ENCODE measurements around the gene PACSIN3. TPM values are rescaled to one million over a fixed set of nuclear protein-coding genes. Genes with fewer than 3 reads are reported as not detected.

Gene PACSIN3
- total RNA-seq, 2 donors from 2014 or later = 107 to 186 TPM

DNA sequence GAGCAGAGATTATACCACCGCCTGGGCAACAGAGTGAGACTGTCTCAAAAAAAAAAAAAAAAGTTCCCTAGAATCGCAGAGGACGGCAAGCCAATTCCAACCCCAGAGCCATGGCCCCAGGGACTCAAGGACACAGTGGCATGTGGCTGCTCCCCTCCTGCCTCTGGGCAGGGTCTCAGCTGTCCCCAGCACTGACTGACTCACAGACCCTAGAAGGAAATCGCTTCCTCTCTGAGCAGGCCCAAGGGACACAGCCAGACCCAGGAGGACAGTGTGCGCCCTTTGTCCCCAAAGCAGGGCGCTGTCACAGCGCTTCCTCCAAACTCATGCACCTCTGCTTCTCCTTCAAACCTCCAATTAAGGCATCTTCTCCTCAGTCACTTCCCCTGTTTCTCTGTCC lies 2.3 kb downstream of the PACSIN3 start:
- H3K36me3 ChIP-seq = peaks cover 20% of the 10 kb centered on the region
- H3K27me3 ChIP-seq = no peaks in the 10 kb centered on the region
- no peak overlapping the region for H3K4me3 ChIP-seq
- H3K9me3 ChIP-seq = no peaks in the 10 kb centered on the region
- H3K27ac ChIP-seq = peak overlapping the region; percentile 93 to 99
- H3K4me1 ChIP-seq = peaks cover 0 to 79% of the 10 kb centered on the region in 2 donors
- no peak for DNase-seq (ENCODE audit: low spot score)
- TF ChIP-seq, protein P1, sequence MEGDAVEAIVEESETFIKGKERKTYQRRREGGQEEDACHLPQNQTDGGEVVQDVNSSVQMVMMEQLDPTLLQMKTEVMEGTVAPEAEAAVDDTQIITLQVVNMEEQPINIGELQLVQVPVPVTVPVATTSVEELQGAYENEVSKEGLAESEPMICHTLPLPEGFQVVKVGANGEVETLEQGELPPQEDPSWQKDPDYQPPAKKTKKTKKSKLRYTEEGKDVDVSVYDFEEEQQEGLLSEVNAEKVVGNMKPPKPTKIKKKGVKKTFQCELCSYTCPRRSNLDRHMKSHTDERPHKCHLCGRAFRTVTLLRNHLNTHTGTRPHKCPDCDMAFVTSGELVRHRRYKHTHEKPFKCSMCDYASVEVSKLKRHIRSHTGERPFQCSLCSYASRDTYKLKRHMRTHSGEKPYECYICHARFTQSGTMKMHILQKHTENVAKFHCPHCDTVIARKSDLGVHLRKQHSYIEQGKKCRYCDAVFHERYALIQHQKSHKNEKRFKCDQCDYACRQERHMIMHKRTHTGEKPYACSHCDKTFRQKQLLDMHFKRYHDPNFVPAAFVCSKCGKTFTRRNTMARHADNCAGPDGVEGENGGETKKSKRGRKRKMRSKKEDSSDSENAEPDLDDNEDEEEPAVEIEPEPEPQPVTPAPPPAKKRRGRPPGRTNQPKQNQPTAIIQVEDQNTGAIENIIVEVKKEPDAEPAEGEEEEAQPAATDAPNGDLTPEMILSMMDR (IDR thresholded peaks at IDR 0.05) = no peak

DNA sequence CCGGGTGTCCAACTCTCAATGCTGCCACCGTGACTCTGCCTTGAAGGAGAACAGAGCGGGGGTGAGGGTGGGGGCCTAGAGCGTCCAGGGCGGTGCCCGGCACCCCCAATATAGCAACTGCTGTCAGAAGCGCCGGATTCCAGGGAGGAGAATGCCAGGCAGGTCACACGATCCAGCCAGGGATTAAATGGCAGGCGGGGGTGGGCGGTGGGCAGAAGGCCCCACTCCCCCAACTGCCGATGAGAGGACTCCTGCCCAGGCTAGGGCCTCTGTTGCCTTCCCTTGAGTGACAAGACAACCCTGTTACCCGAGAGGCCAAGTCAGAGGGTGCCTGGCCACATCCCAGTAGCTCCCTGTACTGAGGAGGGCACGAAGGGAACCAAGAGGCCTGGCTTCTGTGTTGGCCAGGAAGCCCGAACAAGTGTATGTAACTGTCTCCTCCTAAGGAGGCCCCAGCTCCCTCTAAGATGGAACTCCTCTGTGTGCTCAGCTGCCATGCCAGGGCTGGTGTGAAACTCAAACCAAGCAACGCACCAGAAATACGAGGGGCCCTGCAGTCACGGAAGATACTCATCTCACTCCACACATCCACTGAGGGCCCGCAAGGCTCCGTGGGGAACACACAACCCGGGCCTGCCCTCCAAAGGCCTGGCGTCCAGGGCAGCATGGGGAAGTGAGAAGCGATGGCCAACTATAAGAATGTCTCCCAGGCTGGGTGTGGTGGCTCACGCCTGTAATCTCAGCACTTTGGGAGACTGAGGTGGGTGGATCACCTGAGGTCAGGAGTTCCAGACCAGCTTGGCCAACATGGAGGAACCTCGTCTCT lies 3.0 kb downstream of the PACSIN3 start:
- DNase-seq (ENCODE audit: low spot score) = no peak
- peak overlapping the region; percentile 34 to 44 for H3K4me3 ChIP-seq
- H3K27me3 ChIP-seq = no peaks in the 10 kb centered on the region
- H3K27ac ChIP-seq = peak overlapping the region; percentile 93 to 99
- peaks cover 0 to 83% of the 10 kb centered on the region in 2 donors for H3K4me1 ChIP-seq
- H3K36me3 ChIP-seq = peaks cover 27% of the 10 kb centered on the region
- TF ChIP-seq, protein P1 (IDR thresholded peaks at IDR 0.05) = no peak
- no peaks in the 10 kb centered on the region for H3K9me3 ChIP-seq

DNA sequence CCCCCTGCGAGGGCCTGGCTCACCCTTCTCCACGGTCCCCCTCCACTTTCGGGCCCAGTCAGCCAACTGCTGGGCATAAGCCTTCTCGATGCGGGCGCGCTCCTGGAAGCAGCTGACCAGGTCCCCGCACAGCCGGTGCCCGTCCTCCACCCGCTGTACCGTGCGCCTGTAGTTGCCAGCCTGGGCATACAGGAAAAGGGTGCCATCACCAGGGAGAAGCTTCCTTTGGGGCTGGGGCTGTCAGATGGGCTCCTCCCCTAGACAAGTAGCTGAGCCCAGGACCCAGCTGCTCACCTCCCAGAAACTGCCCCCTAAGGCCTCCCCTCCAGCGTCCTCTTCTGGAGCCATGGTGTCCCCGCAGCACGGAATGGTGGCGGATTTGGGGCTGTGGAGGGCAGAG lies 3.9 kb downstream of the PACSIN3 start:
- no peak for DNase-seq (ENCODE audit: low spot score)
- Histone ChIP-seq H3K9me3 (no peaks in the 10 kb centered on the region), H3K4me3 (peak overlapping the region; percentile 34 to 44), H3K36me3 (peaks cover 31% of the 10 kb centered on the region), H3K27ac (peak overlapping the region; percentile 93 to 99), H3K27me3 (no peaks in the 10 kb centered on the region), H3K4me1 (peaks cover 0 to 84% of the 10 kb centered on the region in 2 donors)
- TF ChIP-seq, protein P1 (IDR thresholded peaks at IDR 0.05) = peak in 1 of 2 donors; percentile 32

DNA sequence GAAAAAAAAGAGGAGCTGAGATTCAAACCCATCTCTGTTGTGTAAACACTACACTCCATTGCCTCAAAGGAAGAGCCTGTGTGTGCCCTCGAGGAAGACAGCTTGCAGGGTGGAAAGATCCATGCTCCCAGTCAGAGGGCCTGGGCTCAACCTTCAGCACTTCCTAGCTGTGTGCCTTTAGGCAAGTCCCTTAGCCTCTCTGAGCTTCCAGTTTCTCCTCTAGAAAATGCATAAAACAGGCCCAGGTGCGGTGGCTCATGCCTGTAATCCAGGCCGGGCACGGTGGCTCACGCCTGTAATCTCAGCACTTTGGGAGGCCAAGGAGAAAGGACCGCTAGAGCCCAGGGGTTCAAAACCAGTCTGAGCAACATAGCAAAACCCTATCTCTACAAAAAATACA lies 5.0 kb downstream of the PACSIN3 start:
- TF ChIP-seq, protein P1 (IDR thresholded peaks at IDR 0.05) = no peak
- DNase-seq (ENCODE audit: low spot score) = no peak
- peaks cover 31% of the 10 kb centered on the region for H3K36me3 ChIP-seq
- no peak overlapping the region for H3K4me3 ChIP-seq
- peak overlapping the region; percentile 93 to 99 for H3K27ac ChIP-seq
- H3K4me1 ChIP-seq = peaks cover 0 to 77% of the 10 kb centered on the region in 2 donors
- H3K27me3 ChIP-seq = no peaks in the 10 kb centered on the region
- no peaks in the 10 kb centered on the region for H3K9me3 ChIP-seq

DNA sequence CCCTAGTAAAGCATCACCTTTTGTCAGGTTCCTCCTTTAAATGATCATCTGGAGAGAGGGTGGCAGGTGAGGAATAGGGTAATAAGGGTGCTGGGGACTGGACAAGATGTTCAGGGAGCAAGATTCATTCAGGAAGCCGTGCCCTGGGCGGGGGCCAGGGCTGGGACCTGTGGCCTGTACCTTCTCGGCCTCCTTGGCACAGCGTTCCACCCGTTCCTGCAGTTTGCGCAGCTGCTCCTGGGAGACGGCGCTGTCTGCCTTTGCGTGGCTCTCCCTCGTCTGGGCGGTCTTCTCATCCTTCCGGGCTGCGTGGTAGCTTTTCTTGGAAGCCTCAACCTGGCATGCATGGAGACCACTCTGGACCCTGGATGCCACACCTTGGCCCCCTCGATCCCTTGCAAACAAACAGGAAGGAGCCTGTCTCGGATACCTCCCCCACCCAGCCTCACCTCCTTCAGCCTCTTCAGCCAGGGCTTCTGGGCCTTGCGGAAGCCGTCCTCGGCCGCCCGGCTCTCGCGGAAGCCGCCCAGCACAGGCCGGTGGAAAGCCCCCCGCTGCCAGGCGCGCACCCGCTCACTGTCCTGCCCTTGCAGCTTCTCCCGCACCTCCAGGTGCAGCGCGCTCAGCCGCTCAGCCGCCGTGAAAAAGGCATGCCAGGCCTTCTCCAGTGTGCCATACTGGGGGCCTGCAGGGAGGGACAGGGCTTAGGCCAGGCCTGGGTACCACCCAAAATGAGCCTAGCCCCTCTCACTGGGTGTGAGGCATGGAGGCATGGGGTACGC lies 6.0 kb downstream of the PACSIN3 start:
- Histone ChIP-seq H3K36me3 (peaks cover 34% of the 10 kb centered on the region), H3K4me1 (peaks cover 0 to 80% of the 10 kb centered on the region in 2 donors), H3K27ac (peak overlapping the region; percentile 28 to 99), H3K27me3 (no peaks in the 10 kb centered on the region), H3K9me3 (no peaks in the 10 kb centered on the region), H3K4me3 (no peak overlapping the region)
- no peak for DNase-seq (ENCODE audit: low spot score)
- TF ChIP-seq, protein P1 (IDR thresholded peaks at IDR 0.05) = no peak

Measured in right atrium auricular region (tissue), 2 donors.